Measurements from ENCODE around the gene C19orf81.

Gene C19orf81

GRCh38 chr19:50632151-50632835, 17.0 kb upstream of the C19orf81 start:
- DNase-seq, result no peak

- no peak for DNase-seq
Measured at GRCh38 chr19:50633359-50633758, 15.9 kb upstream of the C19orf81 start.

- DNase-seq, result no peak
Measured at GRCh38 chr19:50633973-50634372, 15.3 kb upstream of the C19orf81 start.

- DNase-seq, result no peak
Measured at GRCh38 chr19:50636317-50637085, 12.7 kb upstream of the C19orf81 start.

- no peak for DNase-seq
Measured at GRCh38 chr19:50638600-50638999, 10.6 kb upstream of the C19orf81 start.

- peak; percentile 70 for DNase-seq
Measured at GRCh38 chr19:50639121-50640112, 9.8 kb upstream of the C19orf81 start, which contains the start of gene SYT3. Gene SYT3 (minus strand): TSS chr19:50639881. CDS start chr19:50637411, 2,470 bp downstream.

- no peak for DNase-seq
Measured at GRCh38 chr19:50640368-50640767, 8.9 kb upstream of the C19orf81 start.

- no peak for DNase-seq
Measured at GRCh38 chr19:50644315-50644915, 4.8 kb upstream of the C19orf81 start.

GRCh38 chr19:50645107-50645506, 4.1 kb upstream of the C19orf81 start:
- DNase-seq, result no peak

GRCh38 chr19:50646074-50646807, 3.0 kb upstream of the C19orf81 start:
- no peak for DNase-seq

GRCh38 chr19:50647879-50648615, 1.2 kb upstream of the C19orf81 start:
- DNase-seq, result no peak

- no peak for DNase-seq
Measured at GRCh38 chr19:50648659-50649058, 586 bp upstream of the C19orf81 start.

GRCh38 chr19:50651174-50651573, 1.9 kb downstream of the C19orf81 start:
- DNase-seq, result no peak

- DNase-seq, result no peak
Measured at GRCh38 chr19:50652722-50653121, 3.5 kb downstream of the C19orf81 start.

- no peak for DNase-seq
Measured at GRCh38 chr19:50654882-50655281, 5.6 kb downstream of the C19orf81 start.

GRCh38 chr19:50657222-50657669, 8.0 kb downstream of the C19orf81 start:
- no peak for DNase-seq

- peak; percentile 90 for DNase-seq
Measured at GRCh38 chr19:50657712-50658440, 8.6 kb downstream of the C19orf81 start.

GRCh38 chr19:50658441-50659317, 9.4 kb downstream of the C19orf81 start:
- DNase-seq, result peak; percentile 76

All from activated effector memory CD4-positive, alpha-beta T cell treated with anti-CD3 and anti-CD28 coated beads, Interleukin-2, amount 50 U/mL, for 16 hours (primary cell).